Measurements from ENCODE around the gene SHB. TPM values are rescaled to one million over a fixed set of nuclear protein-coding genes. Genes with fewer than 3 reads are reported as not detected.
"Not testable (repeated sequence)": the region's sequence is repeated elsewhere in the genome, so short reads cannot be mapped to it uniquely, and the experiment has no call there.

SHB gene
- total RNA-seq, 1 donor from 2014 or later: 0.44 TPM

DNA sequence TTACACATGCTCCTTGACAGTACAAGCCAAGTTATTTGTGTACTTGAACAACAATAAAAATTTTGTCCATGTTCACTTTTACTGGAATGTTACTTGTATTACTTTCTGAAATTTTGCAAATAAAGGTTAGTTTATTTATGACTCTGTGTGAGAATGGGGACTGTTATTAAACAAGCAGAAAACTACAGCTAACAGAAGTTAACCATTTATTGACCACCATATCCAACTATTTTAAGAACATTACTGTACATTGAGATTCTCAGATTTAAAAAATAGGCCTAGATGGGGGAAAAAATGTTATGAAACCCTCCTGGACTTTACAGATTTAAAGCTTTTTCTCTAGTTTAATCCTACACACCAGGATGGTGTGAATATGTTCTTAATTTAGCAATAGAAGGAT is 166.9 kb downstream of the SHB start:
- H3K4me1 Mint-ChIP-seq: peaks cover 24% of the 10 kb centered on the region
- no peak for ATAC-seq (ENCODE audit: low read depth)
- no peak overlapping the region for H3K4me3 Mint-ChIP-seq
- DNase-seq: no peak
- H3K27me3 Mint-ChIP-seq: no peaks in the 10 kb centered on the region
- ChIA-PET CTCF (interaction anchor here (2.4 kb wide), 1 partner anchor 11 kb away, joined by 8 read pairs; no protein-coding TSS in a partner anchor), POLR2A (interaction anchor here (1.3 to 1.5 kb wide), 2 partner anchors 101 to 310 kb away, joined by 4 to 8 read pairs; partner anchors contain the start of genes DCAF10 and TOMM5)
- H3K9me3 Mint-ChIP-seq: no peaks in the 10 kb centered on the region
- no peak overlapping the region for H3K27ac Mint-ChIP-seq
- TF ChIP-seq, protein P1, sequence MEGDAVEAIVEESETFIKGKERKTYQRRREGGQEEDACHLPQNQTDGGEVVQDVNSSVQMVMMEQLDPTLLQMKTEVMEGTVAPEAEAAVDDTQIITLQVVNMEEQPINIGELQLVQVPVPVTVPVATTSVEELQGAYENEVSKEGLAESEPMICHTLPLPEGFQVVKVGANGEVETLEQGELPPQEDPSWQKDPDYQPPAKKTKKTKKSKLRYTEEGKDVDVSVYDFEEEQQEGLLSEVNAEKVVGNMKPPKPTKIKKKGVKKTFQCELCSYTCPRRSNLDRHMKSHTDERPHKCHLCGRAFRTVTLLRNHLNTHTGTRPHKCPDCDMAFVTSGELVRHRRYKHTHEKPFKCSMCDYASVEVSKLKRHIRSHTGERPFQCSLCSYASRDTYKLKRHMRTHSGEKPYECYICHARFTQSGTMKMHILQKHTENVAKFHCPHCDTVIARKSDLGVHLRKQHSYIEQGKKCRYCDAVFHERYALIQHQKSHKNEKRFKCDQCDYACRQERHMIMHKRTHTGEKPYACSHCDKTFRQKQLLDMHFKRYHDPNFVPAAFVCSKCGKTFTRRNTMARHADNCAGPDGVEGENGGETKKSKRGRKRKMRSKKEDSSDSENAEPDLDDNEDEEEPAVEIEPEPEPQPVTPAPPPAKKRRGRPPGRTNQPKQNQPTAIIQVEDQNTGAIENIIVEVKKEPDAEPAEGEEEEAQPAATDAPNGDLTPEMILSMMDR (IDR thresholded peaks at IDR 0.05): no peak
- H3K36me3 Mint-ChIP-seq (ENCODE audit: low read depth): peaks cover 18% of the 10 kb centered on the region
- intact Hi-C loops (cut with micrococcal nuclease): loop anchor here (5.0 to 10.0 kb wide), 3 partner anchors 1135 to 1500 kb away; partner anchors contain the start of gene RNF38

GRCh38 chr9:37899041-37899440 is 170.0 kb downstream of the SHB start:
- Mint-ChIP-seq H3K4me1 (peaks cover 14% of the 10 kb centered on the region), H3K36me3 (ENCODE audit: low read depth) (peaks cover 43% of the 10 kb centered on the region), H3K9me3 (no peaks in the 10 kb centered on the region), H3K27ac (no peak overlapping the region), H3K4me3 (no peak overlapping the region), H3K27me3 (no peaks in the 10 kb centered on the region)
- ATAC-seq (ENCODE audit: low read depth): no peak
- POLR2A ChIA-PET: interaction anchor here (0.5 to 0.7 kb wide), 2 partner anchors 462 to 1612 kb away, joined by 4 to 8 read pairs; no protein-coding TSS in a partner anchor
- CTCF ChIA-PET: no interaction called here
- TF ChIP-seq, protein P1 (IDR thresholded peaks at IDR 0.05): no peak
- no peak for DNase-seq
- intact Hi-C loops (cut with micrococcal nuclease): no loop called here

DNA sequence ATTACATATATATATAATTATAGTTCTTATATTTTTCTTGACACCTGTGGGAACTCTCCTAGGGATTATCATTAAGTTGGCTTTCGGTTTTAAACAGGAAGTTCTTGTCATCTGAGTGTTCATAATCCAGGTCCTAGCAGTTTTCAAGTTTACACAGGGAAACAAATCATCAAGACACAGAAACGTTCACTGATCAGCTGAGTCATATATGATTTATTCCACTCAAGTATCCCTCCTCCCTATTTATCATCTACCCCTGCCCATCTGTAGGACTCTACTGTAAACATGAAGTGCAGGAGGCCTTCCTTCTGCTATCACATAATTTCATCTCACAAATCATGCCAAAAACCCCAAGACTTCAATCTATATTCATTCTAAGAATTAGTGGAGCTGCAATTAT is 171.4 kb downstream of the SHB start:
- H3K4me3 Mint-ChIP-seq: no peak overlapping the region
- peaks cover 7% of the 10 kb centered on the region for H3K4me1 Mint-ChIP-seq
- no peak for ATAC-seq (ENCODE audit: low read depth)
- ChIA-PET POLR2A (no interaction called here), CTCF (no interaction called here)
- no peak for DNase-seq
- H3K27me3 Mint-ChIP-seq: no peaks in the 10 kb centered on the region
- TF ChIP-seq, protein P1 (IDR thresholded peaks at IDR 0.05): no peak
- no peaks in the 10 kb centered on the region for H3K9me3 Mint-ChIP-seq
- no peak overlapping the region for H3K27ac Mint-ChIP-seq
- intact Hi-C loops (cut with micrococcal nuclease): no loop called here
- peaks cover 54% of the 10 kb centered on the region for H3K36me3 Mint-ChIP-seq (ENCODE audit: low read depth)

GRCh38 chr9:37892063-37892462 is 177.0 kb downstream of the SHB start:
- Mint-ChIP-seq H3K9me3 (no peaks in the 10 kb centered on the region), H3K36me3 (ENCODE audit: low read depth) (peaks cover 77% of the 10 kb centered on the region), H3K4me1 (no peaks in the 10 kb centered on the region), H3K27me3 (no peaks in the 10 kb centered on the region), H3K4me3 (no peak overlapping the region), H3K27ac (no peak overlapping the region)
- ATAC-seq (ENCODE audit: low read depth): no peak
- CTCF ChIA-PET: no interaction called here
- POLR2A ChIA-PET: no interaction called here
- TF ChIP-seq, protein P1 (IDR thresholded peaks at IDR 0.05): no peak
- DNase-seq: no peak
- intact Hi-C loops (cut with micrococcal nuclease): no loop called here

DNA sequence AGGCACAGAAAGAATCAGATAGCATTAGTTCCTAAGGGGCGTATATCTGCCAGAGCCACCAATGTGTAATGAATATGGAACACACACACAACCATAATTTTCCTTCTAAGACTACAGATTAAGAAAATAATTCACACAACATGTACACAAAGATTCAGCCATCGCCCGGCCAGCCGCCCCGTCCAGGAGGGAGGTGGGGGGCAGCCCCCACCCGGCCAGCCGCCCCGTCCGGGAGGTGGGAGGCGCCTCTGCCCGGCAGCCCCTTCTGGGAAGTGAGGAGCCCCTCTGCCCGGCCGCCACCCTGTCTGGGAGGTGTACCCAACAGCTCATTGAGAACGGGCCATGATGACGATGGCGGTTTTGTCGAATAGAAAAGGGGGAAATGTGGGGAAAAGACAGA is 178.0 kb downstream of the SHB start:
- CTCF ChIA-PET; H3K4me3 Mint-ChIP-seq; POLR2A ChIA-PET; DNase-seq; H3K4me1 Mint-ChIP-seq; ATAC-seq (ENCODE audit: low read depth); intact Hi-C loops (cut with micrococcal nuclease); H3K9me3 Mint-ChIP-seq; H3K27ac Mint-ChIP-seq; H3K27me3 Mint-ChIP-seq: not testable (repeated sequence)
- H3K36me3 Mint-ChIP-seq (ENCODE audit: low read depth): peaks cover 73% of the 10 kb centered on the region

- ATAC-seq (ENCODE audit: low read depth) (no peak), DNase-seq (no peak)
- Mint-ChIP-seq H3K4me1 (no peaks in the 10 kb centered on the region), H3K27me3 (no peaks in the 10 kb centered on the region), H3K9me3 (no peaks in the 10 kb centered on the region), H3K36me3 (ENCODE audit: low read depth) (peaks cover 67% of the 10 kb centered on the region), H3K27ac (no peak overlapping the region), H3K4me3 (no peak overlapping the region)
- TF ChIP-seq, protein P1 (IDR thresholded peaks at IDR 0.05): no peak
- POLR2A ChIA-PET: no interaction called here
- CTCF ChIA-PET: no interaction called here
- intact Hi-C loops (cut with micrococcal nuclease): no loop called here
Observed at GRCh38 chr9:37889536-37889935, 179.5 kb downstream of the SHB start.

- ATAC-seq (ENCODE audit: low read depth): not testable (repeated sequence)
Observed at GRCh38 chr9:37887977-37888583, 180.9 kb downstream of the SHB start.

More at GRCh38 chr9:37887977-37888583, 180.9 kb downstream of the SHB start:
- POLR2A ChIA-PET; H3K27ac Mint-ChIP-seq; H3K4me3 Mint-ChIP-seq; H3K27me3 Mint-ChIP-seq; H3K9me3 Mint-ChIP-seq; CTCF ChIA-PET; H3K4me1 Mint-ChIP-seq; intact Hi-C loops (cut with micrococcal nuclease); DNase-seq: not testable (repeated sequence)
- peaks cover 55% of the 10 kb centered on the region for H3K36me3 Mint-ChIP-seq (ENCODE audit: low read depth)
